Cardiac muscle cell (in vitro differentiated cells and primary cell): ENCODE results near the gene GRAMD1A. TPM values are rescaled to one million over a fixed set of nuclear protein-coding genes. Genes with fewer than 3 reads are reported as not detected.

Experiments
- DNase-seq, 2 donors: peaks; one replicate each; pipeline versions ENCODE4 v3.0.0 to v3.0.0-alpha.2; 2010 to 2017; ENCODE audit warnings: low read depth in 1 of 2, low spot score in 1 of 2
- H3K27ac ChIP-seq: fragments of 200-600 bp; sonication (generic); 2 replicates; pipeline ENCODE4 v1.5.1; 2016
- H3K27me3 ChIP-seq: fragments of 200-600 bp; sonication (generic); 2 replicates; pipeline ENCODE4 v1.6.0; 2016; ENCODE audit warnings: control low read depth
- H3K36me3 ChIP-seq: fragments of 200-600 bp; sonication (generic); 2 replicates; pipeline ENCODE4 v1.5.1; 2016; ENCODE audit warnings: control low read depth
- H3K4me1 ChIP-seq: fragments of 200-600 bp; sonication (generic); 2 replicates; pipeline ENCODE4 v1.8.1; 2017; ENCODE audit warnings: low read depth, mild to moderate bottlenecking, mixed run types
- H3K4me3 ChIP-seq: fragments of 200-600 bp; sonication (generic); 2 replicates; pipeline ENCODE4 v1.5.1; 2016; ENCODE audit warnings: mild to moderate bottlenecking
- H3K9me3 ChIP-seq: fragments of 200-600 bp; sonication (generic); 2 replicates; pipeline ENCODE4 v1.5.1; 2017; ENCODE audit warnings: low read depth, mild to moderate bottlenecking, control low read depth
- polyA plus RNA-seq: library from polyadenylated mRNA; unstranded; fragments of >200 nt; fragmentation: Nextera tagmentation; extraction: Ambion mirVana; gene quantifications from 2 replicates; pipeline ENCODE4 v1.2.1, GENCODE V29; 2016
- total RNA-seq: library from RNA; depleted of rRNA; stranded (reverse); fragments of >200 nt; gene quantifications from 2 replicates; pipeline ENCODE4 v1.2.3, GENCODE V29; 2016
- TF ChIP-seq, protein P1 (sequence below): IDR thresholded peaks from 2 replicates; pipeline ENCODE4 v1.5.1; 2012; ENCODE audit warnings: low read depth, mild to moderate bottlenecking, low read length

The GRAMD1A gene
- total and polyA plus RNA-seq, 2 experiments from 2014 or later, result 84.6 to 113 TPM

- Histone ChIP-seq H3K27me3 (no peaks in the 10 kb centered on the region), H3K9me3 (no peaks in the 10 kb centered on the region), H3K36me3 (no peaks in the 10 kb centered on the region), H3K27ac (no peak overlapping the region), H3K4me1 (no peaks in the 10 kb centered on the region), H3K4me3 (no peak overlapping the region)
- TF ChIP-seq, protein P1, sequence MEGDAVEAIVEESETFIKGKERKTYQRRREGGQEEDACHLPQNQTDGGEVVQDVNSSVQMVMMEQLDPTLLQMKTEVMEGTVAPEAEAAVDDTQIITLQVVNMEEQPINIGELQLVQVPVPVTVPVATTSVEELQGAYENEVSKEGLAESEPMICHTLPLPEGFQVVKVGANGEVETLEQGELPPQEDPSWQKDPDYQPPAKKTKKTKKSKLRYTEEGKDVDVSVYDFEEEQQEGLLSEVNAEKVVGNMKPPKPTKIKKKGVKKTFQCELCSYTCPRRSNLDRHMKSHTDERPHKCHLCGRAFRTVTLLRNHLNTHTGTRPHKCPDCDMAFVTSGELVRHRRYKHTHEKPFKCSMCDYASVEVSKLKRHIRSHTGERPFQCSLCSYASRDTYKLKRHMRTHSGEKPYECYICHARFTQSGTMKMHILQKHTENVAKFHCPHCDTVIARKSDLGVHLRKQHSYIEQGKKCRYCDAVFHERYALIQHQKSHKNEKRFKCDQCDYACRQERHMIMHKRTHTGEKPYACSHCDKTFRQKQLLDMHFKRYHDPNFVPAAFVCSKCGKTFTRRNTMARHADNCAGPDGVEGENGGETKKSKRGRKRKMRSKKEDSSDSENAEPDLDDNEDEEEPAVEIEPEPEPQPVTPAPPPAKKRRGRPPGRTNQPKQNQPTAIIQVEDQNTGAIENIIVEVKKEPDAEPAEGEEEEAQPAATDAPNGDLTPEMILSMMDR, result no peak
- peak in 1 of 2 donors; percentile 82 for DNase-seq
These were observed 25.5 kb upstream of the GRAMD1A start for GRCh38 chr19:34974646-34975045.

DNA sequence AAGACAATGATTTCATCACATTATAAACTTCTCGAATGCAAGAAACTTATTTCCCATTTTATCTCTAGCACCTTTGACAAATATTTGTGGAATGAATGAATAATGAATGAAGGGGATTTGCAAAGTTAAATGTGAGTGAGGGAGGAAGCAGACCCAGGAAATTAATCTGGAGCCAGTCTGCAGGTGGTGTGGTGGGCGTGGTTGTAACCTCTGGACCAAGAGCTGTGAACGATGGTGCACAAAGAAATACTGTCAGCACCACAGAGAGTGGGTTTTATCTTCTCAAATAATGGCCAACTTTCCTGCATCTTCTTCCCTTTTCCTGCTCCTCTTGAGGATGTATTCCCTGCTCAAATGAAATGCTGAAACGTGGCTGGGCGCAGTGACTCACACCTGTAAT, 25.1 kb upstream of the GRAMD1A start:
- Histone ChIP-seq H3K9me3 (no peaks in the 10 kb centered on the region), H3K27ac (no peak overlapping the region), H3K36me3 (no peaks in the 10 kb centered on the region), H3K27me3 (no peaks in the 10 kb centered on the region), H3K4me1 (no peaks in the 10 kb centered on the region), H3K4me3 (no peak overlapping the region)
- TF ChIP-seq, protein P1, result no peak
- no peak for DNase-seq

GRCh38 chr19:34976611-34977010, 23.5 kb upstream of the GRAMD1A start:
- DNase-seq, result no peak
- Histone ChIP-seq H3K27ac (no peak overlapping the region), H3K4me3 (no peak overlapping the region), H3K27me3 (no peaks in the 10 kb centered on the region), H3K36me3 (no peaks in the 10 kb centered on the region), H3K9me3 (no peaks in the 10 kb centered on the region), H3K4me1 (no peaks in the 10 kb centered on the region)
- TF ChIP-seq, protein P1, result no peak

GRCh38 chr19:34979819-34980640, 20.1 kb upstream of the GRAMD1A start:
- TF ChIP-seq, protein P1, result no peak
- no peak for DNase-seq
- Histone ChIP-seq H3K9me3 (no peaks in the 10 kb centered on the region), H3K36me3 (no peaks in the 10 kb centered on the region), H3K27me3 (no peaks in the 10 kb centered on the region), H3K4me1 (no peaks in the 10 kb centered on the region), H3K4me3 (no peak overlapping the region), H3K27ac (no peak overlapping the region)

GRCh38 chr19:34982275-34982674, 17.8 kb upstream of the GRAMD1A start:
- no peak overlapping the region for H3K4me3 ChIP-seq
- no peak overlapping the region for H3K27ac ChIP-seq
- TF ChIP-seq, protein P1, result no peak
- no peaks in the 10 kb centered on the region for H3K9me3 ChIP-seq
- H3K36me3 ChIP-seq, result no peaks in the 10 kb centered on the region
- DNase-seq, result no peak
- no peaks in the 10 kb centered on the region for H3K27me3 ChIP-seq
- H3K4me1 ChIP-seq, result no peaks in the 10 kb centered on the region
